Mesenchymal stem cell (in vitro differentiated cells and primary cell): ENCODE data around the gene CPXM2.

ENCODE experiments used
- DNase-seq: peaks from one replicate; pipeline ENCODE4 v3.0.0-alpha.2; 2013
- H2AFZ ChIP-seq: one replicate; pipeline ENCODE4 v1.6.1; 2013; ENCODE audit warnings: low read depth, mild to moderate bottlenecking, control low read depth, inconsistent platforms, low read length, moderate library complexity
- H2AK5ac ChIP-seq: 2 replicates; pipeline ENCODE4 v1.6.1; 2013; ENCODE audit warnings: low read length, moderate library complexity, mild to moderate bottlenecking, inconsistent platforms; ENCODE audit not compliant: severe bottlenecking
- H2BK120ac ChIP-seq: one replicate; pipeline ENCODE4 v1.6.1; 2013; ENCODE audit warnings: low read depth, mild to moderate bottlenecking, inconsistent platforms, low read length, moderate library complexity
- H2BK12ac ChIP-seq, 2 experiments: one replicate each; pipeline ENCODE4 v1.6.1; 2013; ENCODE audit warnings: inconsistent platforms in 2 of 2, low read length in 2 of 2, mild to moderate bottlenecking in 2 of 2, moderate library complexity in 2 of 2, control low read depth in 1 of 2
- H2BK15ac ChIP-seq: one replicate; pipeline ENCODE4 v1.6.1; 2013; ENCODE audit warnings: mild to moderate bottlenecking, low read depth, inconsistent platforms; ENCODE audit not compliant: poor library complexity, severe bottlenecking
- H2BK5ac ChIP-seq: 2 replicates; pipeline ENCODE4 v1.6.1; 2013; ENCODE audit warnings: low read depth, mild to moderate bottlenecking, low read length, control low read depth, inconsistent platforms; ENCODE audit not compliant: poor library complexity, severe bottlenecking
- H3K14ac ChIP-seq, 2 experiments: one replicate each; pipeline ENCODE4 v1.6.1; 2013; ENCODE audit warnings: inconsistent platforms in 2 of 2, low read length in 2 of 2, control low read depth in 1 of 2, mild to moderate bottlenecking in 1 of 2, moderate library complexity in 1 of 2
- H3K18ac ChIP-seq, 2 experiments: one replicate each; pipeline ENCODE4 v1.6.1; 2013; ENCODE audit warnings: inconsistent platforms in 2 of 2, low read length in 2 of 2, control low read depth in 1 of 2, low read depth in 1 of 2, mild to moderate bottlenecking in 1 of 2
- H3K23ac ChIP-seq, 2 experiments: one replicate each; pipeline ENCODE4 v1.6.1; 2013; ENCODE audit warnings: inconsistent platforms in 2 of 2, low read length in 2 of 2, mild to moderate bottlenecking in 2 of 2, moderate library complexity in 2 of 2, control low read depth in 1 of 2
- H3K27ac ChIP-seq: 2 replicates; pipeline ENCODE4 v1.5.1; 2013; ENCODE audit warnings: mild to moderate bottlenecking, moderate library complexity, low read length, control low read depth, inconsistent platforms; ENCODE audit not compliant: poor library complexity, severe bottlenecking
- H3K27me3 ChIP-seq, 2 experiments: 2 replicates each; pipeline versions ENCODE4 v1.6.1 to v1.7.0; 2013; ENCODE audit warnings: low read length in 2 of 2, mild to moderate bottlenecking in 2 of 2, moderate library complexity in 2 of 2, control low read depth in 1 of 2, inconsistent platforms in 1 of 2; ENCODE audit not compliant: control insufficient read depth in 1 of 2, insufficient read depth in 1 of 2
- H3K36me3 ChIP-seq, 2 experiments: 2 replicates each; pipeline versions ENCODE4 v1.6.1 to v1.7.0; 2013; ENCODE audit warnings: low read length in 2 of 2, control low read depth in 1 of 2, inconsistent platforms in 1 of 2, low read depth in 1 of 2, mild to moderate bottlenecking in 1 of 2; ENCODE audit not compliant: insufficient read depth in 2 of 2, control insufficient read depth in 1 of 2
- H3K4ac ChIP-seq, 2 experiments: one replicate each; pipeline ENCODE4 v1.6.1; 2013; ENCODE audit warnings: inconsistent platforms in 2 of 2, low read length in 2 of 2, mild to moderate bottlenecking in 2 of 2, moderate library complexity in 2 of 2, control low read depth in 1 of 2, low read depth in 1 of 2
- H3K4me1 ChIP-seq: 2 replicates; pipeline ENCODE4 v1.6.1; 2013; ENCODE audit warnings: low read depth, low read length, control low read depth; ENCODE audit not compliant: control insufficient read depth, insufficient read depth
- H3K4me2 ChIP-seq: 2 replicates; pipeline ENCODE4 v1.6.1; 2013; ENCODE audit warnings: low read length, mild to moderate bottlenecking, inconsistent platforms; ENCODE audit not compliant: poor library complexity, severe bottlenecking
- H3K4me3 ChIP-seq, 2 experiments: 2 replicates each; pipeline versions ENCODE4 v1.5.1 to v1.7.0; 2013; ENCODE audit warnings: low read length in 2 of 2, mild to moderate bottlenecking in 2 of 2, control low read depth in 1 of 2, low read depth in 1 of 2; ENCODE audit not compliant: insufficient read depth in 1 of 2
- H3K79me1 ChIP-seq: replicated peaks from 2 replicates; pipeline ENCODE4 v1.6.1; 2013; ENCODE audit warnings: mild to moderate bottlenecking, control low read depth, low read length, inconsistent platforms; ENCODE audit not compliant: poor library complexity, severe bottlenecking
- H3K9ac ChIP-seq: 2 replicates; pipeline ENCODE4 v1.7.0; 2013; ENCODE audit warnings: mild to moderate bottlenecking, low read length, moderate library complexity
- H3K9me3 ChIP-seq: 2 replicates; pipeline ENCODE4 v1.7.0; 2013; ENCODE audit warnings: mild to moderate bottlenecking, low read length; ENCODE audit not compliant: control insufficient read depth
- H4K8ac ChIP-seq: one replicate; pipeline ENCODE4 v1.6.1; 2013; ENCODE audit warnings: inconsistent platforms, mild to moderate bottlenecking, low read length, moderate library complexity
- H4K91ac ChIP-seq: one replicate; pipeline ENCODE4 v1.6.1; 2013; ENCODE audit warnings: mild to moderate bottlenecking, low read length, inconsistent platforms
- WGBS: methylation state at CpG from one replicate; pipeline ENCODE4 v1.1.7; 2013; ENCODE audit warnings: mixed read lengths; 5-methylcytosine and 5-hydroxymethylcytosine counted together

CPXM2 gene

GRCh38 chr10:123777881-123778280, 113.7 kb downstream of the CPXM2 start:
- Histone ChIP-seq H3K4me2 (no peak overlapping the region), H3K23ac (no peak overlapping the region), H2BK15ac (no peak overlapping the region), H3K27me3 (no peaks in the 10 kb centered on the region), H2BK120ac (no peak overlapping the region), H4K91ac (no peak overlapping the region), H3K9me3 (no peaks in the 10 kb centered on the region), H2AK5ac (no peak overlapping the region), H3K36me3 (peaks cover 0 to 12% of the 10 kb centered on the region in 2 experiments), H2AFZ (no peak overlapping the region), H3K4ac (no peak overlapping the region), H3K14ac (no peak overlapping the region), H3K79me1 (no peaks in the 10 kb centered on the region), H3K18ac (no peak overlapping the region), H3K4me1 (no peaks in the 10 kb centered on the region), H2BK12ac (no peak overlapping the region), H3K9ac (no peak overlapping the region), H2BK5ac (no peak overlapping the region), H3K27ac (no peak overlapping the region), H4K8ac (no peak overlapping the region), H3K4me3 (no peak overlapping the region)
- no peak for DNase-seq
- WGBS = 82% methylated on average over 2 of the region's 3 CpGs

DNA sequence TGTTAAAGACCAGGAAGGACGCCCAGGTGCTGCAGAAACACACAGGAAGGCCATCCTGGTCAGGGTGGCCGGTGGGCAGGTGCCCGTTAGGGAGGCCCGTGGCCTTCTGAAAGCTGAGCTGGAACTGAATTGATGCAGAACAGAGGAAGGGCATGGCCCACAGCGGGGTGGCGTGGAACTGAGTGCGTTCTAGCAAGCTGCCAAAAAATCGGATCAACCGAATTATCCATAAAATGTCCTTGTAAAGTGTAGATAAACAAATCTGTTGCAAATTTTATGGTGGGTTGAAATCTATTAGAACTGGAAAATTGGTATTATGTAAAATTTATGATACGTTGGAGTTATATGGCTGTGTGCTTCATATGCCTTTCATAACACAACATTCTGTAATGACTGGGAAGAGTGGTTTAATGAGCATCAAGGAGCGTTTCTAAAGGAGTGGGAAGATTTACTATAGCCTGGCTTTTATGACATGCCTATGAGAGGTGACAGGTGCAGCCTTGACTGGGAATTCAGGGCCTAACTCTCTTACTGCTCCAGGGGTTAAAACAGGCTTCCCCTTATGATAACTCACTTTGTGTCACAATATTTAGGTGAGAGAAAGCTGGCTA, 117.4 kb downstream of the CPXM2 start:
- no peak overlapping the region for H2BK12ac ChIP-seq

DNA sequence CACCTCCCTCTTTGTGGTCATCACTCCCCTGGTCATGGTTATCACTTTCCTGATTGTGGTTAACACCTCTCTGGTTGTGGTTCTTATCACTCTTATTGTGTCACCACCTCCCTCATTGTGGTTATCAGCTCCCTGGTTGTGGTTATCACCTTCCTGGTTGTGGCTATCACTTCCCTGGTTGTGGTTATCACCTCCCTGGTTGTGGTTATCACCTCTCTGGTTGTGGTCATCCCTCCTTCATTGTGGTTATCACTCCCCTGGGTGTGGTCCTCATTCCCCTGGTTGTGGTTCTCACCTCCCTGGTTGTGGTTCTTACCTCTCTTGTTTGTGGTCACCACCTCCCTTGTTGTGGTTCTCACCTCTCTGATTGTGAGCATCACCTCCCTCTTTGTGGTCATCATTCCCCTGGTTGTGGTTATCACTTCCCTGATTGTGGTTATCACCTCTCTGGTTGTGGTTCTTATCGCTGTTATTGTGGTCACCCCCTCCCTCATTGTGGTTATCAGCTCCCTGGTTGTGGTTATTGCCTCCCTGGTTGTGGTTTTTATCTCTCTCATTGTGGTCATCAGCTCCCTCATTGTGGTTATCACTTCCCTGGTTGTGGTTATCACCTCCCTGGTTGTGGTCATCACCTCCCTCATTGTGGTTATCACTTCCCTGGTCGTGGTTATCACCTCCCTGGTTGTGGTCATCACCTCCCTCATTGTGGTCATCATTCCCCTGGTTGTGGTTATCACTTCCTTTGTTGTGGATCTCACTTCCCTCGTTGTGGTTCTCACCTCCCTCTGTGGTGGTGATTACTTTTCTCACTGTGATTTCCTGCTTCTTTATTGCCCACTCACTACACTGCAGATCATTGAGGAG, 118.7 kb downstream of the CPXM2 start:
- no peak overlapping the region for H2AFZ ChIP-seq
- no peak overlapping the region for H3K27ac ChIP-seq
- H3K36me3 ChIP-seq = peaks cover 0 to 18% of the 10 kb centered on the region in 2 experiments
- no peak overlapping the region for H3K4ac ChIP-seq
- peaks cover 1% of the 10 kb centered on the region for H3K4me1 ChIP-seq
- H2BK12ac ChIP-seq = no peak overlapping the region
- H3K9ac ChIP-seq = no peak overlapping the region
- H3K27me3 ChIP-seq = no peaks in the 10 kb centered on the region
- H3K79me1 ChIP-seq = no peaks in the 10 kb centered on the region
- no peak overlapping the region for H3K18ac ChIP-seq
- no peak overlapping the region for H2AK5ac ChIP-seq
- no peak overlapping the region for H3K23ac ChIP-seq
- H3K4me2 ChIP-seq = no peak overlapping the region
- H2BK5ac ChIP-seq = no peak overlapping the region
- no peak overlapping the region for H4K91ac ChIP-seq
- H3K14ac ChIP-seq = no peak overlapping the region
- no peaks in the 10 kb centered on the region for H3K9me3 ChIP-seq
- 44% methylated on average over 3 of the region's 3 CpGs for WGBS
- H2BK120ac ChIP-seq = no peak overlapping the region
- no peak overlapping the region for H2BK15ac ChIP-seq
- DNase-seq = no peak
- no peak overlapping the region for H4K8ac ChIP-seq
- H3K4me3 ChIP-seq = no peak overlapping the region

More for the DNA sequence above, 117.4 kb downstream of the CPXM2 start:
- H3K18ac ChIP-seq = no peak overlapping the region
- H3K27ac ChIP-seq = no peak overlapping the region
- no peak overlapping the region for H2AK5ac ChIP-seq
- no peak overlapping the region for H2BK5ac ChIP-seq
- no peak overlapping the region for H4K91ac ChIP-seq
- no peak overlapping the region for H3K4ac ChIP-seq
- no peak overlapping the region for H3K4me2 ChIP-seq
- no peak overlapping the region for H3K23ac ChIP-seq
- no peaks in the 10 kb centered on the region for H3K79me1 ChIP-seq
- H3K9me3 ChIP-seq = no peaks in the 10 kb centered on the region
- no peak overlapping the region for H2AFZ ChIP-seq
- H3K14ac ChIP-seq = no peak overlapping the region
- H3K9ac ChIP-seq = no peak overlapping the region
- 76% methylated on average over 11 of the region's 11 CpGs for WGBS
- no peak overlapping the region for H3K4me3 ChIP-seq
- H4K8ac ChIP-seq = no peak overlapping the region
- no peaks in the 10 kb centered on the region for H3K27me3 ChIP-seq
- no peaks in the 10 kb centered on the region for H3K4me1 ChIP-seq
- H3K36me3 ChIP-seq = peaks cover 0 to 12% of the 10 kb centered on the region in 2 experiments
- H2BK15ac ChIP-seq = no peak overlapping the region
- no peak for DNase-seq
- H2BK120ac ChIP-seq = no peak overlapping the region

- Histone ChIP-seq H3K27me3 (no peaks in the 10 kb centered on the region), H2AFZ (no peak overlapping the region), H3K79me1 (no peaks in the 10 kb centered on the region), H3K27ac (no peak overlapping the region), H3K23ac (no peak overlapping the region), H3K4ac (no peak overlapping the region), H3K14ac (no peak overlapping the region), H4K8ac (no peak overlapping the region), H2AK5ac (no peak overlapping the region), H3K9ac (no peak overlapping the region), H3K4me2 (no peak overlapping the region), H3K36me3 (peaks cover 0 to 21% of the 10 kb centered on the region in 2 experiments), H3K18ac (no peak overlapping the region), H2BK12ac (no peak overlapping the region), H2BK120ac (no peak overlapping the region), H3K4me3 (no peak overlapping the region), H4K91ac (no peak overlapping the region), H3K4me1 (peaks cover 1% of the 10 kb centered on the region), H2BK5ac (no peak overlapping the region), H3K9me3 (no peaks in the 10 kb centered on the region), H2BK15ac (no peak overlapping the region)
- no peak for DNase-seq
- WGBS = 70% methylated on average over 4 of the region's 4 CpGs
These were observed 119.5 kb downstream of the CPXM2 start for GRCh38 chr10:123771877-123772644.
